Suprapubic skin (tissue), 3 donors: Measurements from ENCODE around the gene EML4.

ENCODE experiments used
- CTCF ChIP-seq, 2 donors: fragments of 200-600 bp in 1 of 2; fragments of 450-650 bp in 1 of 2; sonication (generic) in 1 of 2; IDR thresholded peaks; one replicate each; pipeline ENCODE4 v1.5.1; 2016 to 2019; ENCODE audit warnings: antibody characterized with exemption in 2 of 2, mild to moderate bottlenecking in 1 of 2, moderate library complexity in 1 of 2
- EP300 ChIP-seq: sonication (generic); formaldehyde crosslinking; IDR thresholded peaks from one replicate; pipeline ENCODE4 v1.6.1; 2017; ENCODE audit warnings: antibody characterized with exemption
- POLR2A ChIP-seq, 2 donors: fragments of 450-650 bp; IDR thresholded peaks; one replicate each; pipeline ENCODE4 v1.6.1; 2017; ENCODE audit warnings: antibody characterized with exemption in 2 of 2, mild to moderate bottlenecking in 2 of 2, moderate library complexity in 2 of 2

GRCh38 chr2:42371611-42372473 lies 202.7 kb downstream of the EML4 start:
- TF ChIP-seq CTCF (IDR thresholded peaks at IDR 0.05): no peak
- no peak for TF ChIP-seq POLR2A (IDR thresholded peaks at IDR 0.05)
- TF ChIP-seq EP300: no peak
